ENCODE results near the gene DFFB.
A peak's percentile ranks its signal among the peaks of the same experiment; 100 is the strongest.
"Not testable (repeated sequence)": the region's sequence is repeated elsewhere in the genome, so short reads cannot be mapped to it uniquely, and the experiment has no call there.

The DFFB gene

DNA sequence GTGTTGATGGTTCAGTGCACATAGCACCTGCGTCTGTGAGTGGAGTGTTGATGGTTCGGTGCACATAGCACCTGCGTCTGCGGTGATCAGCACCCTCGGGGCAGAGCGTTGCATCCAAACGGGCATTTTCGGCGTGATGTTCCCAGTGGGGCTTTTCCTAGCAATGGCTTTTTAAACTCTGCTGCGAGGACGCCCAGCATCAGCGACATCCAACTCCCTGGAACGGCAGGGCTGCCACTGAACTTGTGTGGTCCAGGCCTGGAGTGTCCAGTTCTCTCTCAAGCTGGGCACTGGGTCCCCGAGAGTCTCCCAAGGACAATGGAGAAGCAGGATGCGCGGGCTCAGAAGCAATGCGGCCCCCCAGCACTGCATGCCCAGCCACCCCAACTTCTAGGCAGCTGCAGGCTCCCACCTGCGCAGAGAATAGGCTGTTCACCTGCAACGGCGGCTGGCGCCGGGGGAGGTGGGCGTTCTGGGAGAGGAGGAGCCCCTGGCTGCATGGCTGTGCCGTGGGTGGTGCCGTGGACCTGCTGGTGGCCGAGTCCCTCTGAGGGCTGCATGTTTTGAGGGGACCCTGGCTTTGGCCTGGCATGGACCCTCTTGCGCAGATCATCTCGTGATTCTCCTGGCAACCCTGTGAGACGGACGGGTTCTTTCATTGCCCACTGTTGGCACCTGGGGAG is 52.9 kb downstream of the DFFB start:
- DNase-seq (ENCODE audit: low read depth), result no peak

DNA sequence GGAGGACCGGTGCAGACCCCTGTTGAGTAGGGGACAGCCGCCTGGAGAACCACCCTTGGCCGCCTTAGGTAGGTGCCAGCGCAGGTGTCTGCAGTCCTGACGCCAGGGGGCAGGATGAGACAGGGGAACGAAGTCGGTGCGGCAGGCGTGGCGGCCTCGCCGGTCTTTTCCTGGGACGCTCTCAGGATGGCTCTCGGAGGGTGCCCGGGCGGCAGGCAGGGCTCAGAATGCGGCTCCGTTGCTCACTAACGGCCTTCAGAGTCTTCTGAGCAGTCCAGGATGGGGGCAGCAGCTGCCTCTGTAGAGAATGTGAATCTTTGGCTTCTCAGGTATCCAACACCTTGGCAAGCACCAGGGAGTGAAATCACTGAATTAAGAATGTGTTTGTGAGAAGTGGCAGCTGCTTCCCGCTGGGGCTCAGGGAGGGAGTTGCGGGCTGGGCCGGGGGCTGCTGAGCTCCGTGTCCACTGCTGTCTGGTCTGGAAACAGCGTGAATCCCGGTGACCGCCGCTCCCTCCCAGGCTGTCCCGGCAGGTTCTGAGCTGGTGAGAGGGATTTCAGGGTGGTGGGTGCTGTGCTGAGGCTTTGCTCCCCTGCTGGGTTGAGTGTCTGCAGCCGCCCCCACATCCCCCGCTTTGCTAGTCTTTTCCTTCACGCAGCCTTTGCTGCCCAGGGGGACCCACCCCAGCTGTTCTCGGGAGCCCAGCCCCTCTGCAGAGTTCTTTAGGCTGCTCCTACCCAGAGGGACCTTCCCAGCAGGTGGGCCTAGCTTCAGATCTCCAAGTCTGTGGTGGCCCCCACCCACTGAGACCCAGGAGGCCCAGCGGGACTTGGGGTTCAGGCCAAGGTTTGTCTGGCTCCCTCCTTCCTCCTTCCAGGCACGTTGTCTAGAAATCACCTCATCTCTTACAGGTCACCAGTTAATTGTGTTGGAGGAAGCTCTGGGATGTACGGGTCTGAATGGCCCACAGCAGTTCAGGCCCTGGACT is 53.9 kb downstream of the DFFB start:
- peak; percentile 64 for DNase-seq (ENCODE audit: low read depth)

DNA sequence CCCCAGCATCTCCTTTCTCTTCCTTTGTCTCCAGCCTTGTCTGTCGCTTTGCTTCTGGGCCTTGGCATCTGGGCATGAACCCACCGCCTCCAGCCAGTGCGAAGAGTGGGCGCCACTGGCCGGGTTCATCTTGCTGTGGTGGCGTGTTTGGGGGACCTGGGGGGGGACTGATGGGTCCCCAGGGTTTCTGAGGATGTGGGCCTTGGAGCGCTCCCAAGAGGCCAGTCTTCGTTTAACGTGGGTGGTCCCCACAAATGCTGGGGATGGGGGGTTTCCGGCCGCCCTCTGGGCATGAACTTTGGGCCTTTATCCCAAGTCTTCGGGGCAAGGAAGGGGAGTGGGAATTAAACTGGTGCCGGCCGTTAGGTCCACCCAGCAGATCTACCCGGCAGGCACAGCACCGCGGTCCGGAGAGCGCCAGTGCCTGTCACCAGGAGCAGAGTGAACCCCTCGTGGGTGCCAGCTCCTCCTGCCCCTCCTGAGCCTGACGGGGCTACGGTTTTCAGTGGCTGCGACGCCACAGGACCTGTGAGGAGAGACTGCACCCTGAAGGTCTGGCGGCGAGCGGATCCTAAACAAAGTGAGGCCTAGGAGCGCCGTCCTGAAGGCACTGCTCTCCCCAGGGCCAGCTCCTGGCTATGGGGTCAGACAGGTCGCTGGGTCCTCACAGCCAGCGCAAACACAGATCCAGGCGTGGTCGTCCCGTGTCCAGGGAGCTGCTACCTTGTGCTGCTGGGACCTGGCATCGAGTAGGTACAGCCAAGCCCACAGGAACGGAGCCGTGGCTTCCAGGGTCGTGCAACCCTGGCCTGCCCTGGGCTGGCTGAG is 54.9 kb downstream of the DFFB start:
- DNase-seq (ENCODE audit: low read depth), result no peak

DNA sequence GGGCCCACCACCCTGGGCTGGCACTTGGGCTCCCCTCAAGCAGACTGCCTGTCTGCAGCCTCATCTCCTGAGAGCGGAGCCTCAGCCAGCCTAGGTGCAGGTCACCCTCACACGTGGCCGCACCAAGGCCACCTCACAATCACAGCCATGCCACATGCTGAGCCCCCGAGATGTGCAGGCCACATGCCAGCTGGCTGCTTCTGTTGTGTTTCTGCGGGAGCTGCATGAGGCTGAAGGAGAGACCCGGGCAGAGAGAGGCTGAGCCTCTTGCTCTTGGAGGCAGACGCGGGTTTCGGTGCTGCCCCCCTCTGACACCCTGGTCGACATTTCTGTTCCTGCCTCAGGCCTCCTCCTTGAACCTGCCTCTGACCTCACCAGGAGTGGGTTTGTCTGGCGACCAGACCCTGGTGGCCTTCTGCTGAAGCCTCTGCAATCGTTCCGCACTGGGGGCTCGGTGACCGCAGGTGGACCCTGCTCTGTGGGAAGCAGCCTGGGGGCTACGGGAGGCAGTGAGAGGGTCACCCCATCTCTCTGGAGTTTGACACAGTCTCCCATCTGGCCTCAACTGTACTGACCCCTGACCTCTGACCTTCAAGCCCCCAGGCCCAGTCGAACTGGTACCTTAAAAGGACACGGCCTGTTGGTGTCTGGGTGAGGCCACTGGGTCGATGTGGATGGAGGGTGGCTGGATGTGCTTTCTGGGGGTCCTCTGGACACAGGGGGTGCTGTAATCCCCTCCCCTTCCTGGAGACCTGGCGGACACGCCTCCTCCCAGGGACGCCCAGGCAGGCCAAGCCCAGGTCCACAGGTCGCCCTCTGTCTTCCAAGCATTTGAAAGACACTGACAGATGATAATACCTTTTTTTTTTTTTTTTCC is 55.8 kb downstream of the DFFB start:
- no peak for DNase-seq (ENCODE audit: low read depth)

DNA sequence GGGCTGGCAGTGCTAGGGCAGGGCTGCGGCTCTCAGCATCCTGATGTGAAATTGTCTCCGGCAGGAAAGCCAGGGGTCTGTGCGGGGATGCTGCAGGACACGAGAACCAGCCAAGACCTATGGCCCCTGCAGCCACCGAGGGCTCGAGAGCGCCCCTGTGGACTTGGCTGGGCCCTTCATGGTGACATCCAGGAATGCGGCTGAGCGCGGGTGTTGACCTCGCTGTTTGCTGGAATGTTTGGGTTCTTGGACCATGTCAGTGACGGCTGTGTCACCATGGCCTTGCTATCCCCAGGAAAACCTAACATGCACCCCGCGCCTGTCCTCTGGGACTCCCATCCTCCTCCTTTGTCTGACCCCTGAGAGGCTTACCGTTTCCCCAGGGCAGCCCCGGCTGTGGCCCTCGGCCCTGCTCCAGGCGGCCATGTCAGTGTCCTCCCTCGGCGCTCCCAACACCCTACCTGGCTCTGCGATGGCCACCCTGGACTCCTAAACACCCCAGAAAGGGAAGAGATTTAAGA is 57.1 kb downstream of the DFFB start:
- DNase-seq (ENCODE audit: low read depth), result no peak

DNA sequence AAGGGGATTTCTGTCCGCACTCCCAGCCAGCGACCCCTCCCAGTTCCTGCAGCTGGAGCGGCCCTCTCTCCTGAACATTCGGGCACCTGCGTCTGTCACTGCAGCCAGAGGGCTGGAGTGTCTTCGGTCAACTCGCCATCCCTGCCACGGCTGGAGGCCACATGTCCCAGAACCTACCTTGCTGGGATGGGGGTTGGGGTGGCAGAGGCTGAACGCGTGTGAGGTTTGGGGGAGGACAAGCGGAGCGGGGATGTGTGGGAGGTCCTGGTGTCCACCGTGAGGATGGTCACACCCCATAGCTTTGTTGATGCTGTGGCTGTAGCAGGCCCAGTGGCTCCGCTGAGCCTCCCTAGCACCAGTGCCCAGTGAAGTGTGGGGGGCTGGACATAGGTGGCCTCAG is 57.6 kb downstream of the DFFB start:
- no peak for DNase-seq (ENCODE audit: low read depth)

DNA sequence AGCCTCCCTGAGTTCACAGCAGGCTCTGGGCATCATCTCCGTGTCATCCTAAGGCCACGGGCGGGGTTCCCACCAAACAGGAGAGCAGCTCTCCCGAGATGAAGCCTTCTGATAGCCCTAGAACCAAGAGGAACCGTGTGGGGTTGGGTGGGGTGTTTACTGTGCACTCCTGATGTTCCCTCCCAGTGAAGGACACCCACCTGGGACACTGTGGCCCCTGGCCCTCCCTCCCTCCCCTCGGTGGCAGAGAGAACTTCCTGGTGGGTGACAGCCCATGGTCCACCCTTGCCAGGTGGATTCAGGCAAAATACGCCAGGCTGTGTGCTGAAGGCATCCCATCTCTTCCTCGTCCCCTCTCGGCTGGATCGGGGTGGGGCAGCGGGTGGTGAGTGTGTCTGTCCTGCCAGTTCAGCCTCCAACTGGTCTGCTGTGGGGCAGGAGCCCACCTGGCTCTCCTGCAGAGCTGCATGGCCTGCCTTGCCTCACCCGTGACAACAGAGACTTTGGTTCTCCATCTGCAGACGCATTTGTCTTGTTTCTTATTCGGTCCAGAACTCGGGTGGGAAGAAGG is 58.4 kb downstream of the DFFB start:
- no peak for DNase-seq (ENCODE audit: low read depth)

DNA sequence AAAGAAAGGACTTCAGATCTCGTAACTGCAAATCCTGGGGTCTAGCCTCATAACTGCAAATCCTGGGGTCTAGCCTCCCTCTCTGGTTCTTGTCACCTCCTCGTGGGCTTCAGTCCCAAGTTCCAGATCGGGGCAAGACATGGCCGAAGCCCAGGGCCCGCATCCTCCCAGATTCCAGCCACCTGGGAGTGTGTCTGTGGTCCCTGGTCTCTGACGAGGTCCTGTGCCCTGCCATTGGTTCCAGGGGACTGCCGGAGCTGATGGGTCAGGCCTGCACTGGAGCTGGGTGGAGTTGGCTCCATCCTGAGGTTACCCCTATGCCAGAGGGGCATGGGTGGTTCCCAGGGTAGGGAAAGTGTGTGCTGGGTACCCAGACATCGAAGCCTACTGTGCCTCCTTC is 60.5 kb downstream of the DFFB start:
- DNase-seq (ENCODE audit: low read depth), result no peak

DNA sequence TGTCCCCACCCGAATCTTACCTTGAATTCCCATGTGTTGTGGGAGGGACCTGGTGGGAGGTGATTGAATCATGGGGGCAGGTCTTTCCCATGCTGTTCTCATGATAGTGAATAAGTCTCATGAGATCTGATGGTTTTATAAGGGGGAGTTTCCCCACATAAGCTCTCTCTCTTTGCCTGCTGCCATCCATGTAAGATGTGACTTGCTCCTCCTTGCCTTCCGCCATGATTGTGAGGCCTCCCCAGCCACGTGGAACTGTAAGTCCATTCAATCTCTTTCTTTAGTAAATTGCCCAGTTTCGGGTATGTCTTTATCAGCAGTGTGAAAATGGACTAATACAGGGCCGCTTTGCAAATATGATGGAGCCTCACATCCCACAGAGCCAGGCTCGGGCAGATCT is 61.1 kb downstream of the DFFB start:
- not testable (repeated sequence) for DNase-seq (ENCODE audit: low read depth)

DNA sequence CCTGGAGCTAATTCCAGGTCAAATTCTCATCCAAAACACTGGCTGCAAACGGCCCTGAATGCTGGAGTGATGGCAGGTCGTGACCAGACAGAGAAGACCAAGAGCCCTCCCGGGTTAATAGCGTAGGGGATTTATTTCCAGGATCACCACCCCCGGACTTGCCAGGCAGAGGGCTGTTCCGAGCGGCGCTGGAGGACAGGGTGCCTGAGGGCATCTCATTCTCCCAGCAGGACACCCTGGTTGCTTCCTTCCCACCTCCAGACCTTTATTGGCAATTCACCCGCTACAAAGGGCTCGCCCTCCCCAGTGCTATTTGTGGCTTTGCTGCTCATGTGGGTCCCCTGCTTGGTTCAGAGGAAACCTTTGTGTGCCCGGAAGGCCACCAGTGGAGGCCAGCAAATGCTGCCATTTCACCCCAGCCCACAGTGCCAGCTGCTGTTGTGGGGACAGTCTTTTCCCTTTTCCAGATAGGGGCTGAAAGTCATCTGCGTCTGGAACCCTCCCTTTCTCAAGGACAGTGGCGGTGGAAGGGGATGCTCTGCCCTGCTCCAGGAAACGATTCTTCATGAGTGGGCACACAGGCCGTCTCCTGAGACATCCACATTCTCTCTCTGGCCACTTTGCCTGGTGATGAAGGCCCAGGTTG is 61.8 kb downstream of the DFFB start:
- DNase-seq (ENCODE audit: low read depth), result no peak

DNA sequence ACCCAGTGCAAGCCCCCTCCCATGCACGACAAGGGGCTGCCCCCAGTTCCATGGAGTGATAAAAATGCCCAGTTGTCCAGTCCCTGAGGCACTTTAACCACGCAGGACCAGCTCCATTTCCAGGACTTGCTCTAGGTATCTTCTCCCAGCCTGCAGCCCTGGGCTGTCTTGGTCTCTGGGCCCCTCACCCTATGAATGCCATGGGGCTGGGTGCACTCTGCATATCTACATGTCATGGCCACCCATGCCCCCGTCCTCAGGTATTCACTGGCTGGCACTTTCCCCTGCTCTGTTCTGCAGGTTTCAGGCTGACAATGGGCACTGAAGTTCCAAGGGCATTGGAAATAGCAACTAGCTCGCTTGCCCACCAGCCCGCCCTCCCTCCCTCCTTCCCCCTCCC is 62.4 kb downstream of the DFFB start:
- no peak for DNase-seq (ENCODE audit: low read depth)

DNA sequence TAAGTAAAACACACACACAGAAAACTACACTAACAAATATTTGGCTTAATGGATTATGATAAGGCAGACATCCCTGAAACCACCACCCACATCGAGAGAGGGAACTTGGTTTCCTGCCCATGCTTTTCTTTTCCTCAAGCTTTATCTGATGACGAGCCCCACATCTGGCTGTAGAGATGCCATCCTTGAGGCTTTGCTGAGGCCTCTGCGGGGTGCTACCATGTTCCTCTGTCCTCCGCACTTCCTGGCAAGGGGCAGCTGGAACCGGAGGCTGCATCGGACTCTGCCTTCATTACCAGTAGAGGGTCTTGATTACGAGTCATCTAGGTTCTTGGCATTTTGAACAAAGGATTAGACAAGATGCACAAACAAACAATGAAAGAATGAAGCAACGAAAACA is 64.5 kb downstream of the DFFB start:
- DNase-seq (ENCODE audit: low read depth), result no peak

DNA sequence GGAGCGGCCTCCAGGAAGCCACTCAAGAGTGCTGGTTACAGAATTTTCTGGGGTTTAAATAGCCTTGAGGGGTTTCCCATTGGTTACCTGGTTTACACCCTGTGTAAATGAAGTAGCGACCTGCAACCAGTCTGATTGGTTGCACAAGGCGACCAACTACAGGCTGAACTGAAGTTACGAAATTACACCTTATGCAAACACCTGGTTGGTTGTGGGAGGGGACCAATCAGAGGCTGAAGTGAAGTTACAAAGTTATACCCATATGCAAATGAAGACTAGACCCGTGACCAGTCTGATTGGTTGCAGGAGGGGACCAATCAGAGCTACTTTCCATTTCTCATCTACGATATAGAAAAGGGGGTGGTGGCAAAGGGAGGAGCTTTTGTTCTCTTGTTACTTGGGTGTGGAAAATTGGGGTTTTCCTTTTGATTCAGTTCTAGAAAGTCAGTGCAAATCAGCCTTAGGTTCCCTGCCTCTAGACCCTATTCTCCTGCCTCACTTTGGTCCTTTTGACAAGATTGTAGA is 65.0 kb downstream of the DFFB start:
- DNase-seq (ENCODE audit: low read depth), result no peak

DNA sequence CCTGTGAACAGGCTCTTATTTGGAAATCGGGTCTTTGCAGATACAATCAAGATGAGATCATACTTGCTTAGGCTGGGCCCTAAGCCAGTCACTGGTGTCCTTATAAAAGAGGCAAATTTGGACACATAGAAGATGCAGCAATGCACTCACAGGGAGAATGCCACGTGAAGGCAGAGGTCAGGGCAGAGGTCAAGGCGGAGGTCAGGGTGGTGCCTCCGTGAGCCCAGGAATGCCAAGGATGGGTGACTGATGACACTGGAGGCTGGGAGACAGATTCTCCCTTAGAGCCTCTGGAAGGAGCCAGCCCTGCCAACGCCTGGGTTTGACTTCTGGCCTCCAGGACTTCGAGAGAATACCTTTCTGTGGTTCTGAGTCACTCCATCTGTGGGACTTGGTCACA is 65.6 kb downstream of the DFFB start:
- no peak for DNase-seq (ENCODE audit: low read depth)

DNA sequence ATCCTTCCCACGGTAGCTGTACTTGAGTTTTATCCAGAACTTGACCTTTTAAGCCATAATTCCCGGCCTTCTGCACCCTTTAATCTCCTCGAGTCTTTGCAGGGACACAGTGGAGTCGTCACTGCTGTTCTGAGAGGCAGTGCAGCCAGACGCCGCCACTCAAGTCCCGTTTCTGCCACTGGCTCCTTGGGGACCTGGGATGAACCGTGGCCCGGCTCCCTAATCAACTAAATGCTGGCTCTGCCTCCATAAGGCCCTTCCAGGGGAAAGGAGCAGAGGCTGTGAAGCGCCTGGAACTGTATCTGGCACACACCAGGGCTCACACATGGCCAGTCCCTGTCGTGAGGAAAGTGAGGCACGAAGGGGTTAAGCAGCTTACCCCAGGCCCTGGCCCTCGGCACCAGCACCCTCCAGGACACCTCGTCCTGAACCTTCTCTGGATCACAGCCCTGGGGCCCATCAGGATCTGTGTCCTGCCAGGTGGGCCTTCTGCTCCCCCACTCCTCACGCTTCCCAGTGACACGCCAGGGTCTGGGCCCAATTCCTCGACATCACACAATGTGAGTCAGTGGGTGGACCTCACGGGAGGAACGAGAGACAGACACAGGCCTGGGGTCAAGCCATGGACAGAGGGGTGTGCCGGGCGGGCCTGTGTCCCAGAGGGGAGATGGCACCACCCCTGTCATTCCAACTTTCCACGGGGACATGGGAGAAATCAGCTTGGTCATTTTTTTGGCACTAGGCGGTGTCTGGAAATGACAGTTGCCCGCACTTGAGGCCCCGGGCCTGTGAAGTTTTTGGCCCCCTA is 66.3 kb downstream of the DFFB start:
- no peak for DNase-seq (ENCODE audit: low read depth)

DNA sequence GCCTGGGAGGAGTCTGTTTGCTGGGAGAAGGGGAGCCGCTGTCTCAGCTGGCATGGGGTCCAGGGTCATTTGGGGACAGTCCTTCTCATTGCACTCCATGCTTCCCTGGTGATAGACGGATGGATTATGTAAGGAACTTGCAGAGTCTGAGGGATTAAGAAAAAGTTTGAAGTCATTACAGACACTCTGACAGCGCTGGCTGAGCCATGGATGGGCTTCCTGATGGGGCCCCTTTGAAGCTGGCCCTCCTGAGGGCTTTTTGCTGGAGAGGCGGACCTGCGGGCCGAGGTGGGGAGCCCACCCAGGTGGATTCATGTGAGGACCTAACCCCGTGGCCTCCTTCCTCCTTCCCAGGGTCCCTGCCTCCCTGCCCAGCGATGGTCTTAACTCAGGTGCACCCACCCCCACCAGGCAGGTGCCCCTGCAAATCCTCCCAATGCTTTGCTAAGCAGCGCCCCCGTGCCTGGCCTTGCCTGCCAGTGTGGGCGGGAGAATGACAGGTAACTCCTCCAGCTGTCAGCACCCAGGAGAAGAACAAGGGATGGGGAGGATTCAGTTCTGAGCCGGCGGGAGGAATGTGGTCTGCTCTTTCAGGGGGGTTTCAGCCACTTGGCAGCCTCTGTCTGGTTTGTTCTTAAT is 67.0 kb downstream of the DFFB start:
- DNase-seq (ENCODE audit: low read depth), result no peak

DNA sequence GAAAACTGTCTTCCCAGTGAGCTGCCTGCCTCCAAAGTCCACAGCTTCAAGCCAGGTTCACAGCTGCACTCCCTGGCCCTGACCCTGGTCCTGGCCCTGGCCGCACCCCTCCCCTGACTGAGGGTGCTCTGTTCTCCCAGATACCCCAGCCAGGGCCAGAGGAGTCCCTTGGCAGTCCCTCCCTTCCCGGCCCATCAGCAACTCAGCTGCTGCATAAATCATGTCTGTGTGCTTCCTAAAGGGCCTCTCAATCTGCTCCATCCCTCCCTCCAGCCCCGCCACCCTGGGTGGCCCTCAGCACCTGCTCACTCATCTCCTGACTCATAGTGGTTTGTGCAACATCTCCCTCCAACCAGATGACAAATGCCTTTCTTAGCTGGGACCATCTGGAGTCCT is 67.5 kb downstream of the DFFB start:
- no peak for DNase-seq (ENCODE audit: low read depth)

DNA sequence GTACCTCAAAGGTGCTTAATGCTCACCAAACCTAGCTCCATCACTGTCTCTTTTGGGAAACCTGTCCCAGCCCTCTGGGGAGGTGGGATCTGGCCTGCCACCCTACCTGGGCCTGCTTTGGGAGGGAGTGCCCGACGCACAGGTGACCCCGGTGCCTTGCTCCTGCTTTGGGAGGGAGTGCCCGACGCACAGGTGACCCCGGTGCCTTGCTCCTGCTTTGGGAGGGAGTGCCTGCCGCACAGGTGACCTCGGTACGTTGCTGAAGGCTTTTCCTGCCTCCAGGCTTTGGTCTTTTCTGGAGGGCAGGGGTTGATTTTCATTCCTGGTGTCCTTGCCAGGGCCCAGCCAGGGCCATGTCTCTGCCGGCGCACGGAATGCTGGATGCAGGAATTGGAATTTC is 68.0 kb downstream of the DFFB start:
- DNase-seq (ENCODE audit: low read depth), result no peak

DNA sequence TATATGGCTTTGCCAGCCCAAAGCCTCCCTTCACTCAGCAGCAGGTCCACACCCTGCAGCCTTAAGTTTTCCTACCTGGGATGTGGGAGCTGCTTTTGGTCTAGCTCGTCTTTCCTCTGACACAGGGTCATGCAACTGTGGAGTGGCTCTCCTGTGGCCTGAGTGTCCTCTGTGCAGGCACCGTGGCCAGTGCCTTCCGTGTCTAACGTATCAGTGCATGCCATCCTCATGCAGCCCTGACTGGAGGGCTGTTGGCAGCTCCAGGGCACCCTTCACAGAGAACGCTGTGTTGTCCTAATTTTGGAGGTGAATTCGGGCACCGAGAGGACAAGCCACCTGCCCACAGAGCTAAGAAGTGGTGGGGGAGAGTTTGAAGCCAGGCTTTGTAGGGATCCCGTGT is 68.5 kb downstream of the DFFB start:
- DNase-seq (ENCODE audit: low read depth), result no peak

All from stimulated activated CD8-positive, alpha-beta memory T cell treated with anti-CD3 and anti-CD28 coated beads, Interleukin-4, amount 100 ng/mL, for 24 hours (primary cell).